Naive thymus-derived CD8-positive, alpha-beta T cell (primary cell): Measurements from ENCODE around the gene TRPM2. TPM values are rescaled to one million over a fixed set of nuclear protein-coding genes. Genes with fewer than 3 reads are reported as not detected.

Experiments
- ATAC-seq, 2 donors: fragments of 150-1000 bp; cut with Tn5 transposase in 1 of 2; sonication (Bioruptor Pico), chemical (Tn5 transposase) in 1 of 2; 1 replicate in 1 of 2; 2 replicates in 1 of 2; pipeline ENCODE4 v1.10.0; 2021; ENCODE audit warnings: mild to moderate bottlenecking in 2 of 2, moderate library complexity in 2 of 2
- POLR2A ChIA-PET: fragments of 350-600 bp; sonication (Branson Sonifier 250); formaldehyde crosslinking; loops from one replicate; lab custom pipeline; 2021; ENCODE audit warnings: antibody characterized with exemption; lab: Charles Lee
- DNase-seq, 10 donors: peaks; one replicate each; pipeline versions ENCODE4 v3.0.0 to v3.0.0-alpha.2; 2020 to 2022
- H3K27ac Mint-ChIP-seq, 10 donors: one replicate each; pipeline ENCODE4 v1.8.0; 2020 to 2022; ENCODE audit warnings: mild to moderate bottlenecking in 10 of 10, mixed read lengths in 10 of 10, moderate library complexity in 4 of 10, inconsistent platforms in 1 of 10
- H3K27me3 Mint-ChIP-seq, 5 donors: one replicate each; pipeline ENCODE4 v1.8.0; 2021 to 2022; ENCODE audit warnings: mixed read lengths in 5 of 5
- H3K36me3 Mint-ChIP-seq, 3 donors: one replicate each; pipeline ENCODE4 v1.8.0; 2020 to 2022; ENCODE audit warnings: mixed read lengths in 3 of 3, mild to moderate bottlenecking in 2 of 3, inconsistent platforms in 1 of 3
- H3K4me1 Mint-ChIP-seq, 4 donors: one replicate each; pipeline ENCODE4 v1.8.0; 2021 to 2022; ENCODE audit warnings: mixed read lengths in 4 of 4
- H3K4me3 Mint-ChIP-seq, 10 donors: one replicate each; pipeline ENCODE4 v1.8.0; 2020 to 2022; ENCODE audit warnings: mild to moderate bottlenecking in 10 of 10, mixed read lengths in 10 of 10, moderate library complexity in 6 of 10, inconsistent platforms in 1 of 10
- H3K9me3 Mint-ChIP-seq, 9 donors: one replicate each; pipeline ENCODE4 v1.8.0; 2020 to 2022; ENCODE audit warnings: mixed read lengths in 9 of 9, mild to moderate bottlenecking in 3 of 9, inconsistent platforms in 1 of 9, moderate library complexity in 1 of 9
- polyA plus RNA-seq, 3 donors: library from polyadenylated mRNA; unstranded; fragments of 300-500 nt; fragmentation: Illumina TruSeq; gene quantifications; one replicate each; pipeline ENCODE4 v1.2.3, GENCODE V29; 2021
- total RNA-seq, 8 experiments: library from RNA in 2 of 8; stranded (reverse) in 2 of 8; gene quantifications; one replicate each; pipeline ENCODE4 v1.2.3 and lab custom pipeline; 2021 to 2026

The TRPM2 gene
- total and polyA plus RNA-seq, 5 experiments from 2014 or later = 0.20 to 1.2 (median 0.37) TPM

DNA sequence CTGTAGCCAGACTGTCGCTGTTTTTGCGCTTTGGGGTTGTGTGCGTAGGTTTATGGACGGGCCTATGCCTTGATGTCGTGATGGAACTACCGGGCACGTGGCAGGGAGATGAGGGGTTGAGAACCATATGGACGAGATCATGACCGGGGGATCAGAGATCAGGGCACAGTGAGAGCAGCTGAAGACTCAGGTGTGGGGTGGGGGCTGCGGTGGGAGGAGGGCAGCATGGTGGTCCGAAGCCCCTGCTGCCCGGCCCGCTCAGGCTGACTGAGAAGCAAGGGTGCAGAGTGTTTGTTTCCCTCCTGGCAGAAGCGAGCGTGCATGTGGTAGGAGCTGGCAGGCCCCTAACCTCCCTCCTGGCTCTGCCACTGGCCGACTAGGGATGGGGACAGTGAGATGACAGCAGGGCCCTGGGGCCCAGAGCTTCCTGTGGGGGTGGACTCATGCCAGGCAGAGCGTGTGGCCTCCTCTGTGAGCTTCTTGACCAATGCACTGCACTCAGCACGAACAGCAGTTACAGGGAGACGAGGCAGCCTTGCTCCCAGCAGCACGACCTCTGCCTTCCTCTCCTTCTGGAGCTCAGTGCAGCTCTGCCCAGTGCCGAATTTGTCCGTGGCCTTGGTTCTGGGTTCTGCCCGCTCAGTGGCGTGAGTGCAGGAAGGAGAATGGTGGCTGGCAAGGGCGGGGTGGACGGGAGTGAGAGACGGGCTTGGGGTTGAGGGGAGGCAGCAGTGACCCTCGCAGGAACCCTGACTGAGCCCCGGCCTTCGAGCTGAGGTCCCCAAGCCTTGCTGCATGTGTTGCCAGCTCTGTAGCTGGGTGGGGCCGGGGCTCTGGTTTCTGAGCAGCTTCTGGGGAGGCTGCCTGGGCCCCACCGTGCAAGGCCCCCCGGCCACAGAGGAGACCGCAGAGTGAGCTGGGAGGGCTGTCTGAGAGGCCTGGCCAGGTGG is 79.7 kb downstream of the TRPM2 start:
- ATAC-seq = no peak
- Mint-ChIP-seq H3K9me3 (peaks cover 2 to 31% (median 19%) of the 10 kb centered on the region in 9 donors), H3K4me1 (peaks cover 0 to 3% (median under 1%) of the 10 kb centered on the region in 4 donors), H3K27ac (no peak overlapping the region), H3K27me3 (no peaks in the 10 kb centered on the region), H3K36me3 (peaks cover 0 to 20% (median 2%) of the 10 kb centered on the region in 3 donors), H3K4me3 (no peak overlapping the region)
- peak in 2 of 10 donors; percentile 9 to 38 for DNase-seq
- POLR2A ChIA-PET = no interaction called here

DNA sequence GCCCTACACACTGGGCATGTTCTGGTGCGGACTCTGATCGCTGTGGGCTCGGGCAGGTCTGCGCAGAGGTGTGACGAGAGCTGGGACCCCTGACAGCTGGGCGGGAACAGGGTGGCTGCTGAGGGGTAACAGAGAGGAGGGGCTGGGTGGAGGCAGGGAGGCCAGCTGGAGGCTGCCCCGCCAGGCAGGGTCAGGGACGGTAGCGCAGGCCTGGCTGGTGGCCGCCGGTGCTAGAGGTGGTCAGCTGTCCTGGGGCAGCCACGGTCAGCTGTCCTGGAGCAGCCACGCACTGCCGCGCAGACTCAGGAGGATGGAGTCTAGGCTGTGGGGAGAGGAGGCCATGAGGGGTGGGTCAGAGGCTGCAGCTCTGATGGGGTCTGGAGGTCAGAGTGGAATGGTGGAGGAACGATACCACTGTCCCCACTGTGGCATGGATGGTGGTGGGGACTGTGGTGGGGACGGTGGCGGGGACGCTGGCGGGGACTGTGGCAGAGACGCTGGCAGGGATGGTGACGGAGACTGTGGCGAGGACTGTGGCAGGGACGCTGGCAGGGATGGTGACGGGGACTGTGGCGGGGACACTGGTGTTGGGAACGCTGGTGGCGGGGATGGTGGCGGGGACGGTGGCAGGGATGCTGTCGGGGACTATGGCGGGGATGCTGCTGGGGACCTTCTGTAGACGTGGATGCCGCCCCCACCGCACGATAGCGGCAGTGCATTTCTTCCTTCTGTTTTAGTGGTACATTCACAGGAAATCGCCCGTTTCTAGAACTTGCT is 80.6 kb downstream of the TRPM2 start:
- no peak for ATAC-seq
- peaks cover 0 to 3% (median 0%) of the 10 kb centered on the region in 4 donors for H3K4me1 Mint-ChIP-seq
- peaks cover 0 to 20% (median 2%) of the 10 kb centered on the region in 3 donors for H3K36me3 Mint-ChIP-seq
- POLR2A ChIA-PET = no interaction called here
- peak in 2 of 10 donors; percentile 11 to 26 for DNase-seq
- H3K27ac Mint-ChIP-seq = no peak overlapping the region
- H3K27me3 Mint-ChIP-seq = no peaks in the 10 kb centered on the region
- H3K4me3 Mint-ChIP-seq = no peak overlapping the region
- H3K9me3 Mint-ChIP-seq = peaks cover 0 to 26% (median 15%) of the 10 kb centered on the region in 9 donors

DNA sequence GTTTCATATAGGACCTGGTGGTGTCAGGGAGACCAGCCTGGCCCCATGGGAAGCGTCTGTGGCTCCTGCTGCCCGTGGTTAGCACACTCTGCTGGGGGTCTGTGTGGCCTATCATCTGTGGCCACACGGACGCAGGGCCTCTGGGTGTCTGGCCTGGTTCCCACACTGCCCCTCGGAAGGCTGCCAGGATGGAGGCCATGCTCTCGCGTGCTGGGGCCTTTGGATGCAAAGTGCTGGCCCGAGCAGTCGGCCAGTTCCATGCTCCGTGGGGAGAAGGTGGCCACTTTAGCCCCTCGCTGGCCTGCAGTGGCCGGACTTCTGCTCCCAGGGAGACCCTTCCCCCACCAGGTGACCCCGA is 81.1 kb downstream of the TRPM2 start:
- no peak overlapping the region for H3K27ac Mint-ChIP-seq
- DNase-seq (peak in 2 of 10 donors; percentile 13 to 40), ATAC-seq (no peak)
- H3K36me3 Mint-ChIP-seq = peaks cover 0 to 20% (median 2%) of the 10 kb centered on the region in 3 donors
- no peak overlapping the region for H3K4me3 Mint-ChIP-seq
- POLR2A ChIA-PET = no interaction called here
- no peaks in the 10 kb centered on the region for H3K27me3 Mint-ChIP-seq
- H3K4me1 Mint-ChIP-seq = peaks cover 0 to 3% (median 0%) of the 10 kb centered on the region in 4 donors
- H3K9me3 Mint-ChIP-seq = peaks cover 0 to 25% (median 15%) of the 10 kb centered on the region in 9 donors

DNA sequence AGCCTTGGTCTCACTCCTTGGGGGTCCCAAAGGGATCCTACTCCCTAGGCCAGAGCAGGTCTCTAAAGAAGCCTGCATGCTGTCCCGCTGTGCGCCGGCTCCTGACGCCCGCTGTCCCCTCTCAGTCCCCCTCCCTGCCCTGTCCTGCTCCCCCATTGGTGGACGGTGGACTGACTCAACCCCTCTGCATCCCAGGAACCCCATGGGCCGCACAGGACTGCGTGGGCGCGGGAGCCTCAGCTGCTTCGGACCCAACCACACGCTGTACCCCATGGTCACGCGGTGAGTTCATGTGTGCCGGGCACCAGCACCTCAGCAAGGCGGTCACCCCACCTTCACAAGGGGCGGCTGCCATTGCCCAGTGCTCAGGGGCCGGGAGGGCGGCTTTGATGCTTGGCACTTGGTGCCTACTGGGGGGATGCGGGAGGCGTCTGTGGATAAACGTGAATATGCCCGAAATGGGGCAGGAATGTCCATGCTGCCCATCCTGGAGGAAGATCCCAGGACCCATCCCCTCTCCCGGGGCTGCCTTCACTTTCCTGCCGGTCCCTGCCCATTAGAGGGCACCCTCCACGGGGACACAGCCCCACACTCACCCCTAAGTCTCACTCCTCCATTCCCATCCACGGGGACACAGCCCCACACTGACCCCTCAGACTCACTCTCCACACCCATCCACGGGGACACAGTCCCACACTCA is 81.7 kb downstream of the TRPM2 start:
- ATAC-seq = no peak
- no peak overlapping the region for H3K27ac Mint-ChIP-seq

DNA sequence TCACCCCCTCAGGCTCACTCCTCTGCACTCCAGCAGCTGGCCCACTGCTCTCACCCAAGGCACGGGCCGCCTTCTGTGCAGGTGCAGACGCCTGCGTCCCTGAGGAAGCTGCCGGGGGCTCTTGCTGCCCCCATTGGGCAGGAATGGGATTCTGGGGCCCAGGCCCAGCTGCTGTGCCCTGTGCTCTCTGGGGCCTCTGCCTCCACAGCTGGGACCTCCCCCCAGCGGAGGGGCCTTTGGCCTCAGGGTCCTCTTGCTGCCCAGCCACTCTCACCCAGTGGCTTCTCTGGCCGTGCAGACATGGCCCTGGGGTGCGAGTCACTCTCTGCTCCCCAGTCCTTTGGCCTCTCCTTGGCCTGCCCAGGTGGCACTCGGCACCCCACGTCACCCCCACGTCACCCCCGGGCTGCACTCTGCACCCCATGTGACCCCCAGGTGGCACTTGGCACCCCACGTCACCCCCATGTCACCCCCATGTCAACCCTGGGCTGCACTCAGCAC is 82.7 kb downstream of the TRPM2 start:
- POLR2A ChIA-PET = no interaction called here
- H3K9me3 Mint-ChIP-seq = peaks cover 0 to 14% (median 7%) of the 10 kb centered on the region in 9 donors
- ATAC-seq (no peak), DNase-seq (peak in 1 of 10 donors; percentile 16)
- no peak overlapping the region for H3K4me3 Mint-ChIP-seq
- H3K4me1 Mint-ChIP-seq = peaks cover 0 to 3% (median 0%) of the 10 kb centered on the region in 4 donors
- H3K27ac Mint-ChIP-seq = no peak overlapping the region
- no peaks in the 10 kb centered on the region for H3K27me3 Mint-ChIP-seq
- peaks cover 0 to 8% (median 3%) of the 10 kb centered on the region in 3 donors for H3K36me3 Mint-ChIP-seq

More for the DNA sequence above, 81.7 kb downstream of the TRPM2 start:
- Mint-ChIP-seq H3K4me1 (peaks cover 0 to 3% (median 0%) of the 10 kb centered on the region in 4 donors), H3K36me3 (peaks cover 0 to 15% (median 2%) of the 10 kb centered on the region in 3 donors), H3K27me3 (no peaks in the 10 kb centered on the region), H3K9me3 (peaks cover 0 to 20% (median 11%) of the 10 kb centered on the region in 9 donors), H3K4me3 (no peak overlapping the region)
- POLR2A ChIA-PET = no interaction called here
- peak in 2 of 10 donors; percentile 11 to 32 for DNase-seq

DNA sequence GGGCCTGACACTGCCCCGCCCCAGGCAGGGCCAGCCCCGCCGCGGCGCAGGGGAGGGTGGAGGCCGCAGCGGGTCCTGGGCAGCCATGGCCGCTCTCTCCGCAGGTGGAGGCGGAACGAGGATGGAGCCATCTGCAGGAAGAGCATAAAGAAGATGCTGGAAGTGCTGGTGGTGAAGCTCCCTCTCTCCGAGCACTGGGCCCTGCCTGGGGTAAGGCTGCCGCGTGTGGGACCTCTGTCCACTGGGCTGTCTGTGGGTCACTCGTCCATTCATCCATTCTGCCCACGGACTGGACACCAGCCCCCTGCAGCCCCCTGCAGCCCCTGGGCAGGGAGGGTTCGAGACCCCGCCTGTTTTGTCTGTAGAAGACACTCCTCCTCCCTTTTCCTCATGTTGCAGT is 83.5 kb downstream of the TRPM2 start:
- H3K4me1 Mint-ChIP-seq = peaks cover 0 to 3% (median 0%) of the 10 kb centered on the region in 4 donors
- H3K27ac Mint-ChIP-seq = no peak overlapping the region
- POLR2A ChIA-PET = no interaction called here
- H3K4me3 Mint-ChIP-seq = no peak overlapping the region
- ATAC-seq (no peak), DNase-seq (peak in 1 of 10 donors; percentile 13)
- H3K36me3 Mint-ChIP-seq = peaks cover 0 to 4% (median 3%) of the 10 kb centered on the region in 3 donors
- peaks cover 0 to 6% (median 2%) of the 10 kb centered on the region in 9 donors for H3K9me3 Mint-ChIP-seq
- no peaks in the 10 kb centered on the region for H3K27me3 Mint-ChIP-seq

DNA sequence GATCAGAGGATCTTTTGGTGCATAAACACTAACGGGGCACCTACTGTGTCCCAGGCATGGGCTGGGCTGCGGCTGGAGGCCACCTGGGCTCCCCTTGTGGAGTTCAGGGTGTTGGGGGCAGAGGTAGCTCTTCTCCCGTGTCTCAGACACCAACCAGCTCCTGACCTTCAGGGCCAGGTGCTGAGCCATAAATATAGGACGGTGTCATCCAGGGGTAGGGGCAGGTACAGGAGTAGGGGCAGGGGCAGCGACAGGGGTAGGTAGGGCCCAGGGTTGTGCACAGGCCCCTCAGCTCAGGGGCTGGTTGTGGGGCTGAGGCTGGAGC is 83.9 kb downstream of the TRPM2 start:
- POLR2A ChIA-PET = no interaction called here
- Mint-ChIP-seq H3K4me1 (peaks cover 0 to 3% (median 0%) of the 10 kb centered on the region in 4 donors), H3K27me3 (no peaks in the 10 kb centered on the region), H3K27ac (no peak overlapping the region), H3K36me3 (peaks cover 0 to 3% (median under 1%) of the 10 kb centered on the region in 3 donors), H3K9me3 (peaks cover 0 to 2% (median 0%) of the 10 kb centered on the region in 9 donors), H3K4me3 (no peak overlapping the region)
- ATAC-seq (no peak), DNase-seq (peak in 1 of 10 donors; percentile 16)

DNA sequence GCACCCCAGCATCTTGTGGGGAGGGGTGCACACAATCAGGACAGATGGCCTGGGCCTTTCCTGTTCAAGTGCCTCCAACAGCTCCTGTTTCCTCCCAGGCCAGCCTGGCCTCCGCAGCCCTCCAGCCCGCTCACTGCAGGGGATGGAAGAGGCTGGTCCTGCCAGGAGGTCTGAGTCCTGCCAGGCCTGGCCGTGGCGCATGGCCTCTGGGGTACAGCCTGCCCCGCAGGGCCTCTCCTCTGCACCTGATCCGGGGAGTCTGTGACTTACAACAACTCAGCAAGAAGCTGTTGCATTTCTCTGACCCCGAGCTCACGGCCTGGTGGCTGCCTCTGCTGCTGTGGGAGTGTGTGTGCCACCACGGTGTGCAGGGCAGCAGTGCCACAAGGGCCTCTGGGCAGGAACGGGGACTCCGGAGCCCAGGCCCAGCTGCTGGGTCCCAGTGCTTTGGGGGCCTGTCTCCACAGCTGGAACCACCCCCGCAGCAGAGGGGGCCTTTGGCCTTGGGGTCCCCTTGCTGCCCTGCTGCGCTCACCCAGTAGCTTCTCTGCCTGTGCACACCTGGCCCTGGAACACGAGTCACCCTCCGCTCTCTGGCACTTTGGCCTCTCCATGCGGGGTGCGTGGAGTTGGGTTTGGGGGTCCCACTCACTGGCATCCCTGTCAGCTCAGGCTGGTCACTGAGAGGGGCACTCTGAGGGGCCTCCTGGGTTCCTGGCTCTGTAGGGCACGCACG is 84.4 kb downstream of the TRPM2 start:
- Mint-ChIP-seq H3K9me3 (peaks cover 0 to 2% (median 0%) of the 10 kb centered on the region in 9 donors), H3K36me3 (peaks cover 0 to 3% (median 0%) of the 10 kb centered on the region in 3 donors), H3K4me3 (no peak overlapping the region), H3K27ac (peak overlapping the region in 1 of 10 donors; percentile 37), H3K4me1 (peaks cover 0 to 3% (median 0%) of the 10 kb centered on the region in 4 donors), H3K27me3 (no peaks in the 10 kb centered on the region)
- POLR2A ChIA-PET = no interaction called here
- ATAC-seq (no peak), DNase-seq (peak in 1 of 10 donors; percentile 57)

DNA sequence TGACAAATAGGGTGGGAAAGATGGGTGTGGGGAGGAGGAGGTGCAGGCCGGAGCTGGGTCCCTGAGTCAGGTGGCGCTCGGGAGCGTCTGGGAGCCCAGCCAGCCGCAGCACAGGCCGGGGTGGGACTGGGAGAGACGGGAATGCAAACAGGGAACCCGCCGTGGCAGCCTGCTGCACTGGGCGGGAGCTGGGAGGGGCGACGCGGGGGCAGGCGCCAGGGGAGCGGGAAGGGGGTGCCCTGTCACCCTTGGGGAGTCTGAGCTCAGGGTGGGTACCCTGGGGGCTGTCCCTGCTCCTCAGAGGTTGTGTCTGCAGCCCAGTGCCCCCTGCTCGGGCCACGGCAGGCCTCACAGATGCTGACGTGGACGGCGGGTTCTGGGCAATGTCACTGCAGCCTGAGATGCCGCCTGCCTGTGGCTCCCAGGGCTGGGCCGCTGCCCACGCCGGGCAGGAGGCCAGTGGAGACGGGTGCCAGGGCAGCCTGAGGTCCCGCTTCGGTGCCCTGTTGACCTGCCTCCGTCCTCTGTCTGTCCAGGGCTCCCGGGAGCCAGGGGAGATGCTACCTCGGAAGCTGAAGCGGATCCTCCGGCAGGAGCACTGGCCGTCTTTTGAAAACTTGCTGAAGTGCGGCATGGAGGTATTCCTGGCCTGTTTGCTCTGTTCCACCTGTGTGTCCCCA is 85.2 kb downstream of the TRPM2 start:
- ATAC-seq = no peak
- POLR2A ChIA-PET = no interaction called here
- Mint-ChIP-seq H3K4me1 (peaks cover 0 to 3% (median 0%) of the 10 kb centered on the region in 4 donors), H3K9me3 (peaks cover 0 to 2% (median 0%) of the 10 kb centered on the region in 9 donors), H3K4me3 (no peak overlapping the region), H3K27ac (peak overlapping the region in 1 of 10 donors; percentile 37), H3K27me3 (no peaks in the 10 kb centered on the region), H3K36me3 (peaks cover 0 to 3% (median 0%) of the 10 kb centered on the region in 3 donors)
- DNase-seq = peak in 1 of 10 donors; percentile 52

DNA sequence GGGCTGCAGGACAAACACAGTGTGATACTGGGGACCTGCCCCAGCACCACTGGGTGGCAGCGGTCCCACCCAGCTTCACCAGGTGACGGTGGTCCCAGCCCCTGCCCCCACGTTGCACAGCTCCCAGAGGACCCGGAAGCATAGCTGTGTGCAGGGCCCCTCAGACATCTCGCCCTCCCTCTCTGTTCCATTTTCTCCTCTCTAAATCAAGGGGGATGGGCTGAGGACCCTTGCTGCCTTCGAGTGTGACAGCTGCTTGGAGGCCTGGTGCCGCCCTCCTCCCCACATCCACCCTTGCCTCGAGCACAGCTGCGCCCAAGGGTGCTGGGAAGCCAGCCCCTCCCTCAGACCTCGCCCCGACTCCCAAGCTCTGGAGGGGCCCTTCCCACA is 85.8 kb downstream of the TRPM2 start:
- DNase-seq = peak in 1 of 10 donors; percentile 31
- Mint-ChIP-seq H3K36me3 (peaks cover 0 to 3% (median 0%) of the 10 kb centered on the region in 3 donors), H3K4me1 (peaks cover 0 to 2% (median 0%) of the 10 kb centered on the region in 4 donors), H3K27me3 (no peaks in the 10 kb centered on the region), H3K27ac (no peak overlapping the region), H3K9me3 (peaks cover 0 to 2% (median 0%) of the 10 kb centered on the region in 9 donors), H3K4me3 (no peak overlapping the region)
- POLR2A ChIA-PET = no interaction called here
- ATAC-seq = no peak
